ENCODE results near the gene DLL1.

Gene DLL1

DNA sequence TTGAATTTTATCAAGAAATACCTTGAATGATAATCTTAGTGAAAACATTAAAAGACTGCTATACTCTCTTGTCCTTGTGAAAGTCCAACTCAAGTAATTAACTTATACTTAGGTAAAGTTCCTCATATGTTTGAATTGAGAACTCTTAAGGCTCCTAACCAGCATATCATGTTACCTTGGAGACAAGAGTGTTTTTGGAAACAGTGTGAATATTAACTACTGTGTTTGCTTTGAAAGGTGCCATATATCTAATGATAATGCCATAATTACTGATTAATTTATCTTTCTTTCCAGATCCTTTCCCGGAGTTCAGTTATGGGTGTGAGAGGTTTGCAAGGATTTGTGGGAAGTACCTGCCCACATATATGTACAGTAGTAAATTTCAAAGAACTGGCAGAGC lies 26.2 kb upstream of the DLL1 start:
- DNase-seq (no peak), ATAC-seq (ENCODE audit: insufficient read depth, low read depth) (no peak)
- H3K9ac ChIP-seq (ENCODE audit: low read depth, low read length): no peak overlapping the region
- H3K4me3 ChIP-seq (ENCODE audit: low read depth in 1 of 2, low read length in 2 of 2): no peak overlapping the region
- H3K27me3 ChIP-seq (ENCODE audit: insufficient read depth, low read length, poor library complexity): no peaks in the 10 kb centered on the region
- no peak overlapping the region for H2AFZ ChIP-seq (ENCODE audit: low read depth, low read length)
- H3K9me3 ChIP-seq (ENCODE audit: insufficient read depth, low read length, severe bottlenecking): no peaks in the 10 kb centered on the region
- TF ChIP-seq, protein P1, sequence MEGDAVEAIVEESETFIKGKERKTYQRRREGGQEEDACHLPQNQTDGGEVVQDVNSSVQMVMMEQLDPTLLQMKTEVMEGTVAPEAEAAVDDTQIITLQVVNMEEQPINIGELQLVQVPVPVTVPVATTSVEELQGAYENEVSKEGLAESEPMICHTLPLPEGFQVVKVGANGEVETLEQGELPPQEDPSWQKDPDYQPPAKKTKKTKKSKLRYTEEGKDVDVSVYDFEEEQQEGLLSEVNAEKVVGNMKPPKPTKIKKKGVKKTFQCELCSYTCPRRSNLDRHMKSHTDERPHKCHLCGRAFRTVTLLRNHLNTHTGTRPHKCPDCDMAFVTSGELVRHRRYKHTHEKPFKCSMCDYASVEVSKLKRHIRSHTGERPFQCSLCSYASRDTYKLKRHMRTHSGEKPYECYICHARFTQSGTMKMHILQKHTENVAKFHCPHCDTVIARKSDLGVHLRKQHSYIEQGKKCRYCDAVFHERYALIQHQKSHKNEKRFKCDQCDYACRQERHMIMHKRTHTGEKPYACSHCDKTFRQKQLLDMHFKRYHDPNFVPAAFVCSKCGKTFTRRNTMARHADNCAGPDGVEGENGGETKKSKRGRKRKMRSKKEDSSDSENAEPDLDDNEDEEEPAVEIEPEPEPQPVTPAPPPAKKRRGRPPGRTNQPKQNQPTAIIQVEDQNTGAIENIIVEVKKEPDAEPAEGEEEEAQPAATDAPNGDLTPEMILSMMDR (IDR thresholded peaks at IDR 0.05; ENCODE audit: borderline replicate concordance, extremely low read depth, low read length, poor library complexity, severe bottlenecking): no peak
- no peak for TF ChIP-seq EZH2 (IDR thresholded peaks at IDR 0.05; ENCODE audit: borderline replicate concordance, low read depth, low read length, severe bottlenecking)
- H4K20me1 ChIP-seq (ENCODE audit: insufficient read depth, low read length): peaks cover 26% of the 10 kb centered on the region
- peaks cover 32% of the 10 kb centered on the region for H3K36me3 ChIP-seq (ENCODE audit: insufficient read depth, low read length)
- peaks cover 52% of the 10 kb centered on the region for H3K79me2 ChIP-seq (ENCODE audit: insufficient read depth, low read length)
- no peaks in the 10 kb centered on the region for H3K4me1 ChIP-seq (ENCODE audit: insufficient read depth, low read length)
- no peak overlapping the region for H3K4me2 ChIP-seq (ENCODE audit: insufficient read depth, low read length)
- H3K27ac ChIP-seq (ENCODE audit: low read length): no peak overlapping the region

DNA sequence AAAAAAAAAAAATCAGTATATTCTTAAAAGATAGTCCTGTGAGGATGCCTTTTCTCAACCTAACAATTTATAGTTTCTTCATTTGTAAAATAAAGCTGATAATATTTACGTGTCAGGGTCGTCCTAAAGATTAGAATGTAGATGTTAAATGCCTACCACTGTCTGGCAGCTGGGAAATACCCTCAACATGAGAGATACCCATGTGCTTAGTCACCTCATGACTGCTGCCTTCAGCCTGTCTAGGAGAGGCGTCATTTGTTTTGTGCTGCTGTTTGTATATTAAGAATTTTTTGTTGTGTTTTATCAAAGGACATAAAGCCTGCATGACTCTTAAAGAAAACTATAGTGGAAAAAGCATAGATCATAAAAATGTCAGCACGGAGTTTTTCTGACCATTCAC lies 25.2 kb upstream of the DLL1 start:
- H3K79me2 ChIP-seq (ENCODE audit: insufficient read depth, low read length): peaks cover 62% of the 10 kb centered on the region
- TF ChIP-seq EZH2 (IDR thresholded peaks at IDR 0.05; ENCODE audit: borderline replicate concordance, low read depth, low read length, severe bottlenecking): no peak
- TF ChIP-seq, protein P1 (IDR thresholded peaks at IDR 0.05; ENCODE audit: borderline replicate concordance, extremely low read depth, low read length, poor library complexity, severe bottlenecking): no peak
- H3K9me3 ChIP-seq (ENCODE audit: insufficient read depth, low read length, severe bottlenecking): no peaks in the 10 kb centered on the region

DNA sequence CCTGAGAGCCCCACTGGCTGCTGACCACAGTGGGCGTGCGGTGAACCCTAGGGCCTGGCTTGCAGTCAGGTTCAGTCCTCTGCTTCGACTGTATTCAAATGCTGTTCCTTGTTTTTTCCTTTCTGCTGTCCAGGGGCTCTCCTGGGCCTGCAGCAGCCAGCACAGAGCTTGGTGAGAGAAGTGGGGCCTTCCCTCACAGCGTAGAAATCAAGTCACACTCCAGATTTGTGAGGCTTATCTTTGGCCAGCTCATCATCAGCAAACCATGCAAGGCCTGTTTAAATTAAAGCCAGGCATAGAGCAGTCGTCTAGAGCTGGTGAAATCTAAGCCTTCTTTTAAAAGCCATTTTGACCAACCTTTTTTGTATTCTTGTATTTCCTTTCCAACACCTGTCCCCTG lies 24.1 kb upstream of the DLL1 start:
- H3K9me3 ChIP-seq (ENCODE audit: insufficient read depth, low read length, severe bottlenecking): no peaks in the 10 kb centered on the region
- no peak overlapping the region for H3K27ac ChIP-seq (ENCODE audit: low read length)
- H3K79me2 ChIP-seq (ENCODE audit: insufficient read depth, low read length): peaks cover 73% of the 10 kb centered on the region
- H2AFZ ChIP-seq (ENCODE audit: low read depth, low read length): no peak overlapping the region
- H3K36me3 ChIP-seq (ENCODE audit: insufficient read depth, low read length): peaks cover 27% of the 10 kb centered on the region
- no peak overlapping the region for H3K4me3 ChIP-seq (ENCODE audit: low read depth in 1 of 2, low read length in 2 of 2)
- H3K9ac ChIP-seq (ENCODE audit: low read depth, low read length): no peak overlapping the region
- no peaks in the 10 kb centered on the region for H3K27me3 ChIP-seq (ENCODE audit: insufficient read depth, low read length, poor library complexity)
- DNase-seq: no peak
- H3K4me1 ChIP-seq (ENCODE audit: insufficient read depth, low read length): no peaks in the 10 kb centered on the region
- no peak for TF ChIP-seq EZH2 (IDR thresholded peaks at IDR 0.05; ENCODE audit: borderline replicate concordance, low read depth, low read length, severe bottlenecking)
- TF ChIP-seq, protein P1 (IDR thresholded peaks at IDR 0.05; ENCODE audit: borderline replicate concordance, extremely low read depth, low read length, poor library complexity, severe bottlenecking): no peak
- ATAC-seq (ENCODE audit: insufficient read depth, low read depth): no peak
- no peak overlapping the region for H3K4me2 ChIP-seq (ENCODE audit: insufficient read depth, low read length)
- H4K20me1 ChIP-seq (ENCODE audit: insufficient read depth, low read length): peaks cover 33% of the 10 kb centered on the region

More for the DNA sequence above, 25.2 kb upstream of the DLL1 start:
- Histone ChIP-seq H2AFZ (ENCODE audit: low read depth, low read length) (no peak overlapping the region), H4K20me1 (ENCODE audit: insufficient read depth, low read length) (peaks cover 25% of the 10 kb centered on the region), H3K9ac (ENCODE audit: low read depth, low read length) (no peak overlapping the region), H3K4me3 (ENCODE audit: low read depth in 1 of 2, low read length in 2 of 2) (no peak overlapping the region), H3K4me2 (ENCODE audit: insufficient read depth, low read length) (no peak overlapping the region), H3K27ac (ENCODE audit: low read length) (no peak overlapping the region), H3K4me1 (ENCODE audit: insufficient read depth, low read length) (no peaks in the 10 kb centered on the region), H3K27me3 (ENCODE audit: insufficient read depth, low read length, poor library complexity) (no peaks in the 10 kb centered on the region), H3K36me3 (ENCODE audit: insufficient read depth, low read length) (peaks cover 32% of the 10 kb centered on the region)
- ATAC-seq (ENCODE audit: insufficient read depth, low read depth): no peak
- DNase-seq: no peak

Data from DND-41 (cell line).